SK-N-SH treated with all-trans-retinoic acid at 6 μM for 48 hours (cell line): ENCODE results near the gene RRH.

Experiments
- ARNTL ChIP-seq: fragments of 450-650 bp; formaldehyde crosslinking; IDR thresholded peaks from 2 replicates; pipeline ENCODE4 v1.5.0; 2020; ENCODE audit warnings: low read depth, mild to moderate bottlenecking, moderate library complexity, borderline replicate concordance
- GLIS3 ChIP-seq: fragments of 250-450 bp; sonication (Bioruptor Pico); IDR thresholded peaks from 2 replicates; pipeline ENCODE4 v1.5.0; 2020; ENCODE audit warnings: mild to moderate bottlenecking, moderate library complexity
- PPARA ChIP-seq: fragments of 250-450 bp; sonication (Bioruptor Pico); IDR thresholded peaks from 2 replicates; pipeline ENCODE4 v1.5.0; 2020; ENCODE audit warnings: mild to moderate bottlenecking, borderline replicate concordance
- ZC3H10 ChIP-seq: fragments of 250-450 bp; sonication (Bioruptor Pico); IDR thresholded peaks from 2 replicates; pipeline ENCODE4 v1.5.1; 2021; ENCODE audit warnings: mild to moderate bottlenecking, moderate library complexity
- TF ChIP-seq, protein P1 (sequence below): fragments of 250-450 bp; sonication (Bioruptor Pico); IDR thresholded peaks from 2 replicates; pipeline ENCODE4 v1.8.0; 2020; ENCODE audit warnings: mild to moderate bottlenecking, moderate library complexity, borderline replicate concordance

DNA sequence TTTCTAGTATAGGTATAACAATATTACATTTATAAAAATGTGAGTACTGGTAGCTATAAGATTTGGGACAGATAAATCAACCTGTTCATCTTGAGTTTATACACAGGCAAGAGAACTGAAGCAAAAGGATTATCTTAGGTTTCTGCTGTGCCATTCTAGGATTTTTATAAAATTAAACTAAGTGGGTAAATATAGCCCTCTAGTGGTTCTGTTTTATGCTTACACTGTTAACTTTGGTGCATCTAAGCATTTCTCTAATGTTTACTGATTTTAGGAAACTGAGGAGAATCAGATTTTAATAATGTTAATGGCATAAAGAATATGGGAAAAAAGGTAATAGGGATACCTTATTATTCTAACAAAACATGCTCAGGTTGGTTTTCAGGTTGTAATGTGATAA lies 1.1 kb upstream of the RRH start:
- TF ChIP-seq ZC3H10: no peak
- TF ChIP-seq ARNTL (CRISPR knock-in tag): no peak
- TF ChIP-seq GLIS3: no peak
- TF ChIP-seq, protein P1, sequence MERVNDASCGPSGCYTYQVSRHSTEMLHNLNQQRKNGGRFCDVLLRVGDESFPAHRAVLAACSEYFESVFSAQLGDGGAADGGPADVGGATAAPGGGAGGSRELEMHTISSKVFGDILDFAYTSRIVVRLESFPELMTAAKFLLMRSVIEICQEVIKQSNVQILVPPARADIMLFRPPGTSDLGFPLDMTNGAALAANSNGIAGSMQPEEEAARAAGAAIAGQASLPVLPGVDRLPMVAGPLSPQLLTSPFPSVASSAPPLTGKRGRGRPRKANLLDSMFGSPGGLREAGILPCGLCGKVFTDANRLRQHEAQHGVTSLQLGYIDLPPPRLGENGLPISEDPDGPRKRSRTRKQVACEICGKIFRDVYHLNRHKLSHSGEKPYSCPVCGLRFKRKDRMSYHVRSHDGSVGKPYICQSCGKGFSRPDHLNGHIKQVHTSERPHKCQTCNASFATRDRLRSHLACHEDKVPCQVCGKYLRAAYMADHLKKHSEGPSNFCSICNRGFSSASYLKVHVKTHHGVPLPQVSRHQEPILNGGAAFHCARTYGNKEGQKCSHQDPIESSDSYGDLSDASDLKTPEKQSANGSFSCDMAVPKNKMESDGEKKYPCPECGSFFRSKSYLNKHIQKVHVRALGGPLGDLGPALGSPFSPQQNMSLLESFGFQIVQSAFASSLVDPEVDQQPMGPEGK (CRISPR knock-in tag): no peak
- no peak for TF ChIP-seq PPARA
